HepG2 (cell line): Measurements from ENCODE around the gene PLD6. TPM values are rescaled to one million over a fixed set of nuclear protein-coding genes. Genes with fewer than 3 reads are reported as not detected.

Experiments
- ARID4A ChIP-seq: sonication (generic); formaldehyde crosslinking; IDR thresholded peaks from 2 replicates; pipeline ENCODE4 v1.5.0; 2020; ENCODE audit warnings: mild to moderate bottlenecking, missing genetic modification reagents, borderline replicate concordance
- NAIF1 ChIP-seq: sonication (generic); formaldehyde crosslinking; IDR thresholded peaks from 2 replicates; pipeline ENCODE4 v1.5.0; 2020; ENCODE audit warnings: mild to moderate bottlenecking, missing genetic modification reagents, borderline replicate concordance
- PRMT3 ChIP-seq: sonication (generic); formaldehyde crosslinking; IDR thresholded peaks from 2 replicates; pipeline ENCODE4 v1.8.1; 2022; ENCODE audit warnings: low read depth, mild to moderate bottlenecking, moderate library complexity, missing genetic modification reagents, borderline replicate concordance
- SUZ12 ChIP-seq: fragments of 150-350 bp; IDR thresholded peaks from 2 replicates; pipeline ENCODE4 v1.6.1; 2014; ENCODE audit warnings: low read depth, low read length
- ZMYM3 ChIP-seq: sonication (generic); formaldehyde crosslinking; IDR thresholded peaks from 2 replicates; pipeline ENCODE4 v1.5.1; 2020; ENCODE audit warnings: mild to moderate bottlenecking, missing genetic modification reagents
- ZNF574 ChIP-seq: sonication (generic); formaldehyde crosslinking; IDR thresholded peaks from 2 replicates; pipeline ENCODE4 v1.4.0; 2020; ENCODE audit warnings: missing genetic modification reagents
- ZNF7 ChIP-seq: IDR thresholded peaks from 2 replicates; pipeline ENCODE4 v1.6.1; 2016; ENCODE audit warnings: missing biosample characterization, missing genetic modification reagents
- polyA plus RNA-seq, 8 experiments: library from polyadenylated mRNA; depleted of rRNA in 3 of 8; stranded (reverse) in 7 of 8; unstranded in 1 of 8; fragments of >200 nt; fragmentation: Illumina TruSeq in 4 of 8; extraction: Trizol in 4 of 8; gene quantifications; 2 replicates each; pipeline versions ENCODE4 v1.2.1 to v1.2.3, GENCODE V29; 2011 to 2016; ENCODE audit warnings: low read depth in 4 of 8, missing spikeins in 1 of 8, mixed read lengths in 1 of 8; ENCODE audit not compliant: insufficient read depth in 1 of 8
- total RNA-seq, 5 experiments: library from RNA; depleted of rRNA; stranded (reverse); fragments of >200 nt; fragmentation: Illumina TruSeq; extraction: Trizol; gene quantifications; 2 replicates each; pipeline ENCODE4 v1.2.3, GENCODE V29; 2016; ENCODE audit warnings: low read depth in 1 of 5
- TF ChIP-seq, protein P1 (sequence below): sonication (generic); formaldehyde crosslinking; IDR thresholded peaks from 2 replicates; pipeline ENCODE4 v1.4.0; 2020; ENCODE audit warnings: missing genetic modification reagents
- TF ChIP-seq, protein P2 (sequence below): sonication (generic); formaldehyde crosslinking; IDR thresholded peaks from 2 replicates; pipeline ENCODE4 v1.4.0; 2020; ENCODE audit warnings: missing genetic modification reagents
- TF ChIP-seq, protein P3 (sequence below): sonication (generic); formaldehyde crosslinking; IDR thresholded peaks from 2 replicates; pipeline ENCODE4 v1.8.1; 2023; ENCODE audit warnings: mild to moderate bottlenecking, inconsistent platforms, moderate library complexity, missing genetic modification reagents, borderline replicate concordance

Gene PLD6
- total and polyA plus RNA-seq, 2 of the 13 experiments (the other 11 are each of a cell fraction or from before 2014, with no cell fraction given) = 5.2 to 11.4 TPM

- TF ChIP-seq, protein P1, sequence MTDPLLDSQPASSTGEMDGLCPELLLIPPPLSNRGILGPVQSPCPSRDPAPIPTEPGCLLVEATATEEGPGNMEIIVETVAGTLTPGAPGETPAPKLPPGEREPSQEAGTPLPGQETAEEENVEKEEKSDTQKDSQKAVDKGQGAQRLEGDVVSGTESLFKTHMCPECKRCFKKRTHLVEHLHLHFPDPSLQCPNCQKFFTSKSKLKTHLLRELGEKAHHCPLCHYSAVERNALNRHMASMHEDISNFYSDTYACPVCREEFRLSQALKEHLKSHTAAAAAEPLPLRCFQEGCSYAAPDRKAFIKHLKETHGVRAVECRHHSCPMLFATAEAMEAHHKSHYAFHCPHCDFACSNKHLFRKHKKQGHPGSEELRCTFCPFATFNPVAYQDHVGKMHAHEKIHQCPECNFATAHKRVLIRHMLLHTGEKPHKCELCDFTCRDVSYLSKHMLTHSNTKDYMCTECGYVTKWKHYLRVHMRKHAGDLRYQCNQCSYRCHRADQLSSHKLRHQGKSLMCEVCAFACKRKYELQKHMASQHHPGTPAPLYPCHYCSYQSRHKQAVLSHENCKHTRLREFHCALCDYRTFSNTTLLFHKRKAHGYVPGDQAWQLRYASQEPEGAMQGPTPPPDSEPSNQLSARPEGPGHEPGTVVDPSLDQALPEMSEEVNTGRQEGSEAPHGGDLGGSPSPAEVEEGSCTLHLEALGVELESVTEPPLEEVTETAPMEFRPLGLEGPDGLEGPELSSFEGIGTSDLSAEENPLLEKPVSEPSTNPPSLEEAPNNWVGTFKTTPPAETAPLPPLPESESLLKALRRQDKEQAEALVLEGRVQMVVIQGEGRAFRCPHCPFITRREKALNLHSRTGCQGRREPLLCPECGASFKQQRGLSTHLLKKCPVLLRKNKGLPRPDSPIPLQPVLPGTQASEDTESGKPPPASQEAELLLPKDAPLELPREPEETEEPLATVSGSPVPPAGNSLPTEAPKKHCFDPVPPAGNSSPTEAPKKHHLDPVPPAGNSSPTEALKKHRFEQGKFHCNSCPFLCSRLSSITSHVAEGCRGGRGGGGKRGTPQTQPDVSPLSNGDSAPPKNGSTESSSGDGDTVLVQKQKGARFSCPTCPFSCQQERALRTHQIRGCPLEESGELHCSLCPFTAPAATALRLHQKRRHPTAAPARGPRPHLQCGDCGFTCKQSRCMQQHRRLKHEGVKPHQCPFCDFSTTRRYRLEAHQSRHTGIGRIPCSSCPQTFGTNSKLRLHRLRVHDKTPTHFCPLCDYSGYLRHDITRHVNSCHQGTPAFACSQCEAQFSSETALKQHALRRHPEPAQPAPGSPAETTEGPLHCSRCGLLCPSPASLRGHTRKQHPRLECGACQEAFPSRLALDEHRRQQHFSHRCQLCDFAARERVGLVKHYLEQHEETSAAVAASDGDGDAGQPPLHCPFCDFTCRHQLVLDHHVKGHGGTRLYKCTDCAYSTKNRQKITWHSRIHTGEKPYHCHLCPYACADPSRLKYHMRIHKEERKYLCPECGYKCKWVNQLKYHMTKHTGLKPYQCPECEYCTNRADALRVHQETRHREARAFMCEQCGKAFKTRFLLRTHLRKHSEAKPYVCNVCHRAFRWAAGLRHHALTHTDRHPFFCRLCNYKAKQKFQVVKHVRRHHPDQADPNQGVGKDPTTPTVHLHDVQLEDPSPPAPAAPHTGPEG (CRISPR knock-in tag) = peak; percentile 73; the same call in 1 of the 2 replicates
- TF ChIP-seq PRMT3 (CRISPR knock-in tag) = no peak
- TF ChIP-seq SUZ12 = no peak
- TF ChIP-seq ZMYM3 (CRISPR knock-in tag) = no peak
- no peak for TF ChIP-seq ZNF7 (CRISPR knock-in tag)
- peak; percentile 90 for TF ChIP-seq ARID4A (CRISPR knock-in tag)
- TF ChIP-seq, protein P2, sequence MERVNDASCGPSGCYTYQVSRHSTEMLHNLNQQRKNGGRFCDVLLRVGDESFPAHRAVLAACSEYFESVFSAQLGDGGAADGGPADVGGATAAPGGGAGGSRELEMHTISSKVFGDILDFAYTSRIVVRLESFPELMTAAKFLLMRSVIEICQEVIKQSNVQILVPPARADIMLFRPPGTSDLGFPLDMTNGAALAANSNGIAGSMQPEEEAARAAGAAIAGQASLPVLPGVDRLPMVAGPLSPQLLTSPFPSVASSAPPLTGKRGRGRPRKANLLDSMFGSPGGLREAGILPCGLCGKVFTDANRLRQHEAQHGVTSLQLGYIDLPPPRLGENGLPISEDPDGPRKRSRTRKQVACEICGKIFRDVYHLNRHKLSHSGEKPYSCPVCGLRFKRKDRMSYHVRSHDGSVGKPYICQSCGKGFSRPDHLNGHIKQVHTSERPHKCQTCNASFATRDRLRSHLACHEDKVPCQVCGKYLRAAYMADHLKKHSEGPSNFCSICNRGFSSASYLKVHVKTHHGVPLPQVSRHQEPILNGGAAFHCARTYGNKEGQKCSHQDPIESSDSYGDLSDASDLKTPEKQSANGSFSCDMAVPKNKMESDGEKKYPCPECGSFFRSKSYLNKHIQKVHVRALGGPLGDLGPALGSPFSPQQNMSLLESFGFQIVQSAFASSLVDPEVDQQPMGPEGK (CRISPR knock-in tag) = peak; percentile 39; the same call in 1 of the 2 replicates
- peak; percentile 11; the same call in 1 of the 2 replicates for TF ChIP-seq ZNF574 (CRISPR knock-in tag)
- TF ChIP-seq, protein P3, sequence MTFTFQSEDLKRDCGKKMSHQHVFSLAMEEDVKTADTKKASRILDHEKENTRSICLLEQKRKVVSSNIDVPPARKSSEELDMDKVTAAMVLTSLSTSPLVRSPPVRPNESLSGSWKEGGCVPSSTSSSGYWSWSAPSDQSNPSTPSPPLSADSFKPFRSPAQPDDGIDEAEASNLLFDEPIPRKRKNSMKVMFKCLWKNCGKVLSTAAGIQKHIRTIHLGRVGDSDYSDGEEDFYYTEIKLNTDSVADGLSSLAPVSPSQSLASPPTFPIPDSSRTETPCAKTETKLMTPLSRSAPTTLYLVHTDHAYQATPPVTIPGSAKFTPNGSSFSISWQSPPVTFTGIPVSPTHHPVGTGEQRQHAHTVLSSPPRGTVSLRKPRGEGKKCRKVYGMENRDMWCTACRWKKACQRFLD = peak; percentile 66
- no peak for TF ChIP-seq NAIF1 (CRISPR knock-in tag)
These were observed 31.1 kb upstream of the PLD6 start, which contains the start of gene FLCN (continued) for GRCh38 chr17:17237026-17237799.
